IMR-90 (cell line): ENCODE measurements around the gene ELP6. TPM values are rescaled to one million over a fixed set of nuclear protein-coding genes. Genes with fewer than 3 reads are reported as not detected.

Experiments
- ATAC-seq: fragments of 200-7000 bp; cut with Tn5 transposase; 2 replicates; pipeline ENCODE4 v1.9.1; 2020; ENCODE audit warnings: low read depth, mild to moderate bottlenecking, moderate library complexity
- BruUV-seq: library from RNA; stranded (reverse); fragments of 400-500 nt; replicated peaks from 2 replicates; lab custom pipeline; 2021; lab: Mats Ljungman, UMichigan
- CTCF ChIA-PET: fragments of 300-600 bp; formaldehyde crosslinking; extraction: SDS; loops from one replicate; lab custom pipeline; 2021; ENCODE audit warnings: antibody characterized with exemption; lab: Yijun Ruan, JAX
- POLR2A ChIA-PET: fragments of 300-600 bp; sonication (Branson Sonifier 250); formaldehyde crosslinking; loops from one replicate; lab custom pipeline; 2022; ENCODE audit warnings: antibody characterized with exemption; ENCODE audit not compliant: unreplicated experiment; lab: Charles Lee
- DNase-seq: peaks from one replicate; pipeline ENCODE4 v3.0.0; 2013
- H2AFZ ChIP-seq: replicated peaks from 2 replicates; pipeline ENCODE3; 2013; ENCODE audit warnings: low read length, mild to moderate bottlenecking; ENCODE audit not compliant: poor library complexity
- H2AK5ac ChIP-seq: 2 replicates; pipeline ENCODE4 v1.6.1; 2013; ENCODE audit warnings: low read depth, low read length, inconsistent platforms
- H2AK9ac ChIP-seq: replicated peaks from 2 replicates; pipeline ENCODE3; 2013; ENCODE audit warnings: mild to moderate bottlenecking, low read depth, low read length, moderate library complexity; ENCODE audit not compliant: poor library complexity
- H2BK120ac ChIP-seq: 2 replicates; pipeline ENCODE4 v1.6.1; 2013; ENCODE audit warnings: low read depth, low read length, inconsistent platforms
- H2BK15ac ChIP-seq: 3 replicates; pipeline ENCODE4 v1.6.1; 2013; ENCODE audit warnings: low read depth, low read length, inconsistent platforms
- H2BK20ac ChIP-seq: 2 replicates; pipeline ENCODE4 v1.6.1; 2013; ENCODE audit warnings: low read depth, mild to moderate bottlenecking, inconsistent platforms, low read length, moderate library complexity
- H2BK5ac ChIP-seq: 2 replicates; pipeline ENCODE4 v1.6.1; 2013; ENCODE audit warnings: mild to moderate bottlenecking, low read depth, low read length, inconsistent platforms; ENCODE audit not compliant: poor library complexity, severe bottlenecking
- H3K14ac ChIP-seq: replicated peaks from 2 replicates; pipeline ENCODE4 v1.6.1; 2013; ENCODE audit warnings: low read depth, low read length, inconsistent platforms
- H3K18ac ChIP-seq: 2 replicates; pipeline ENCODE4 v1.6.1; 2013; ENCODE audit warnings: low read depth, low read length, control low read depth
- H3K23ac ChIP-seq: 2 replicates; pipeline ENCODE4 v1.6.1; 2013; ENCODE audit warnings: low read depth, low read length, inconsistent platforms
- H3K27ac ChIP-seq: 2 replicates; pipeline ENCODE4 v1.5.1; 2013; ENCODE audit warnings: mild to moderate bottlenecking, control low read depth, low read length; ENCODE audit not compliant: insufficient read depth
- H3K27me3 ChIP-seq: 2 replicates; pipeline ENCODE4 v1.6.1; 2013; ENCODE audit warnings: low read length; ENCODE audit not compliant: control insufficient read depth, insufficient read depth
- H3K36me3 ChIP-seq: 2 replicates; pipeline ENCODE4 v1.6.1; 2013; ENCODE audit warnings: low read length, mixed read lengths; ENCODE audit not compliant: control insufficient read depth, insufficient read depth
- H3K4ac ChIP-seq: 2 replicates; pipeline ENCODE4 v1.6.1; 2013; ENCODE audit warnings: low read depth, low read length, inconsistent platforms
- H3K4me1 ChIP-seq: 2 replicates; pipeline ENCODE4 v1.6.1; 2013; ENCODE audit warnings: low read length, mixed read lengths; ENCODE audit not compliant: control insufficient read depth, insufficient read depth
- H3K4me2 ChIP-seq: 2 replicates; pipeline ENCODE4 v1.6.1; 2013; ENCODE audit warnings: low read depth, mild to moderate bottlenecking, control low read depth, low read length, moderate library complexity
- H3K4me3 ChIP-seq: 2 replicates; pipeline ENCODE4 v1.5.1; 2013; ENCODE audit warnings: low read depth, mild to moderate bottlenecking, control low read depth, low read length, moderate library complexity; ENCODE audit not compliant: insufficient read depth
- H3K56ac ChIP-seq: 2 replicates; pipeline ENCODE4 v1.6.1; 2013; ENCODE audit warnings: low read length, inconsistent platforms; ENCODE audit not compliant: insufficient read depth; ENCODE audit errors: extremely low read depth
- H3K79me1 ChIP-seq, 2 experiments: 2 replicates each; pipeline ENCODE4 v1.6.1; 2013; ENCODE audit warnings: low read length in 2 of 2, inconsistent platforms in 1 of 2, low read depth in 1 of 2
- H3K9ac ChIP-seq: 2 replicates; pipeline ENCODE4 v1.6.1; 2013; ENCODE audit warnings: low read depth, low read length, control low read depth
- H3K9me1 ChIP-seq: 2 replicates; pipeline ENCODE4 v1.6.1; 2013; ENCODE audit warnings: low read length, inconsistent platforms; ENCODE audit not compliant: insufficient read depth
- H3K9me3 ChIP-seq: 2 replicates; pipeline ENCODE4 v1.6.1; 2013; ENCODE audit warnings: low read length; ENCODE audit not compliant: control insufficient read depth, insufficient read depth
- H4K20me1 ChIP-seq: 2 replicates; pipeline ENCODE4 v1.6.1; 2013; ENCODE audit warnings: low read length, inconsistent platforms; ENCODE audit not compliant: insufficient read depth
- H4K5ac ChIP-seq: 2 replicates; pipeline ENCODE4 v1.6.1; 2013; ENCODE audit warnings: mild to moderate bottlenecking, low read depth, low read length, control low read depth
- H4K8ac ChIP-seq, 2 experiments: 2 replicates each; pipeline ENCODE4 v1.6.1; 2013; ENCODE audit warnings: low read depth in 2 of 2, low read length in 2 of 2, control low read depth in 1 of 2, inconsistent platforms in 1 of 2
- H4K91ac ChIP-seq: 2 replicates; pipeline ENCODE4 v1.6.1; 2013; ENCODE audit warnings: low read depth, low read length, inconsistent platforms; ENCODE audit not compliant: insufficient read depth
- BHLHE40 ChIP-seq: fragments of 150-350 bp; IDR thresholded peaks from 2 replicates; pipeline ENCODE4 v1.6.1; 2016; ENCODE audit warnings: mild to moderate bottlenecking, low read depth, low read length
- CEBPB ChIP-seq: IDR thresholded peaks from 2 replicates; pipeline ENCODE4 v1.6.1; 2012; ENCODE audit warnings: low read depth, low read length, improper control_type of control experiment
- CHD1 ChIP-seq: IDR thresholded peaks from 2 replicates; pipeline ENCODE4 v1.6.1; 2012; ENCODE audit warnings: low read depth, low read length, improper control_type of control experiment
- CTCF ChIP-seq: conservative IDR thresholded peaks from 2 replicates; pipeline ENCODE4 v1.5.1; 2012; ENCODE audit warnings: mild to moderate bottlenecking, low read depth, low read length, improper control_type of control experiment
- ELK1 ChIP-seq: fragments of 150-350 bp; IDR thresholded peaks from 2 replicates; pipeline ENCODE4 v1.6.1; 2016; ENCODE audit warnings: low read depth, mild to moderate bottlenecking, low read length, moderate library complexity, borderline replicate concordance
- FOS ChIP-seq: fragments of 150-350 bp; IDR thresholded peaks from 2 replicates; pipeline ENCODE4 v1.6.1; 2016; ENCODE audit warnings: low read depth, low read length
- MAFK ChIP-seq: IDR thresholded peaks from 2 replicates; pipeline ENCODE4 v1.6.1; 2012; ENCODE audit warnings: low read depth, low read length, improper control_type of control experiment
- MAZ ChIP-seq: IDR thresholded peaks from 2 replicates; pipeline ENCODE4 v1.6.1; 2012; ENCODE audit warnings: low read depth, mild to moderate bottlenecking, low read length, improper control_type of control experiment, moderate library complexity, borderline replicate concordance
- MXI1 ChIP-seq: IDR thresholded peaks from 2 replicates; pipeline ENCODE4 v1.6.1; 2012; ENCODE audit warnings: low read depth, mild to moderate bottlenecking, low read length, moderate library complexity, borderline replicate concordance
- NFE2L2 ChIP-seq: fragments of 150-350 bp; IDR thresholded peaks from 2 replicates; pipeline ENCODE4 v1.6.1; 2016; ENCODE audit warnings: low read depth, mild to moderate bottlenecking, low read length
- POLR2A ChIP-seq: IDR thresholded peaks from 2 replicates; pipeline ENCODE4 v1.6.1; 2012; ENCODE audit warnings: mild to moderate bottlenecking, low read depth, low read length
- RAD21 ChIP-seq: IDR thresholded peaks from 2 replicates; pipeline ENCODE4 v1.6.1; 2012; ENCODE audit warnings: low read length, improper control_type of control experiment
- RCOR1 ChIP-seq: IDR thresholded peaks from 2 replicates; pipeline ENCODE4 v1.6.1; 2012; ENCODE audit warnings: mild to moderate bottlenecking, low read length, improper control_type of control experiment; ENCODE audit not compliant: insufficient replicate concordance
- RFX5 ChIP-seq: IDR thresholded peaks from 2 replicates; pipeline ENCODE4 v1.8.0; 2012; ENCODE audit warnings: low read depth, mild to moderate bottlenecking, low read length, moderate library complexity
- SMC3 ChIP-seq: fragments of 150-350 bp; IDR thresholded peaks from 2 replicates; pipeline ENCODE4 v1.6.1; 2016; ENCODE audit warnings: low read depth, mild to moderate bottlenecking, antibody characterized with exemption, low read length, moderate library complexity
- USF2 ChIP-seq: fragments of 150-350 bp; IDR thresholded peaks from 2 replicates; pipeline ENCODE4 v1.6.1; 2017; ENCODE audit warnings: mild to moderate bottlenecking, antibody characterized with exemption, low read length, low read depth
- WGBS, 2 experiments: methylation state at CpG; one replicate each; pipeline versions ENCODE4 v1.1.5 to v1.1.7; 2013; ENCODE audit warnings: missing lambda C conversion rate in 2 of 2; ENCODE audit not compliant: insufficient read length in 1 of 2; ENCODE audit errors: extremely low coverage in 2 of 2; 5-methylcytosine and 5-hydroxymethylcytosine counted together
- dilution Hi-C: fragments of 300-500 bp; cut with HindIII; formaldehyde crosslinking; loops from one replicate; pipeline ENCODE4 v1.14.3; 2018; ENCODE audit warnings: low sequenced_read_pairs; ENCODE audit not compliant: unreplicated experiment
- in situ Hi-C: fragments of 300-500 bp; cut with MboI; formaldehyde crosslinking; loops from 3 replicates; pipeline ENCODE4 v1.14.3; 2019; ENCODE audit warnings: low sequenced_read_pairs, inconsistent platforms, mixed read lengths
- intact Hi-C: fragments of 100-400 bp; cut with micrococcal nuclease; formaldehyde crosslinking; loops from 2 replicates; pipeline ENCODE4 v1.10.0; 2022
- polyA plus RNA-seq, 3 experiments: library from polyadenylated mRNA; depleted of rRNA; stranded (reverse); fragments of >200 nt; gene quantifications; 2 replicates each; pipeline ENCODE4 v1.2.3, GENCODE V29; 2012; ENCODE audit warnings: low replicate concordance in 1 of 3
- total RNA-seq: library from RNA; depleted of rRNA; stranded (reverse); fragments of >200 nt; gene quantifications from 2 replicates; pipeline ENCODE4 v1.2.3, GENCODE V29; 2012

The ELP6 gene
- total and polyA plus RNA-seq, 2 of the 4 experiments (the other 2 are of a cell fraction), result 31.4 to 44.9 TPM

GRCh38 chr3:47469616-47470015 is 43.9 kb downstream of the ELP6 start:
- Histone ChIP-seq H3K79me1 (peaks cover 18 to 56% of the 10 kb centered on the region in 2 experiments), H2AFZ (no peak overlapping the region), H3K23ac (no peak overlapping the region), H3K9me1 (peaks cover 3% of the 10 kb centered on the region; the same call in 1 of the 2 replicates), H3K9me3 (no peaks in the 10 kb centered on the region), H3K4ac (no peak overlapping the region), H3K18ac (no peak overlapping the region), H3K4me1 (peaks cover 2% of the 10 kb centered on the region; the same call in 1 of the 2 replicates), H4K5ac (no peak overlapping the region), H3K9ac (no peak overlapping the region), H3K27me3 (no peaks in the 10 kb centered on the region), H2AK9ac (no peak overlapping the region), H2BK20ac (no peak overlapping the region), H3K27ac (no peak overlapping the region), H3K14ac (no peak overlapping the region), H4K91ac (no peak overlapping the region), H2BK15ac (no peak overlapping the region), H2BK5ac (no peak overlapping the region), H2AK5ac (no peak overlapping the region), H4K20me1 (peaks cover 25% of the 10 kb centered on the region), H3K4me3 (no peak overlapping the region), H4K8ac (no peak overlapping the region), H2BK120ac (no peak overlapping the region), H3K4me2 (no peak overlapping the region), H3K36me3 (no peaks in the 10 kb centered on the region), H3K56ac (no peak overlapping the region)
- in situ Hi-C loops, result no loop called here
- WGBS, 2 experiments, result no CpG with 5 or more reads among the region's 3 CpGs
- ATAC-seq (no peak), DNase-seq (no peak)
- POLR2A ChIA-PET, result no interaction called here
- intact Hi-C loops, result no loop called here
- BruUV-seq, result no TSS peak
- dilution Hi-C loops, result no loop called here
- CTCF ChIA-PET, result interaction anchor here (0.6 kb wide), 1 partner anchor 81 kb away, joined by 3 read pairs; no protein-coding TSS in a partner anchor
- TF ChIP-seq BHLHE40, result no peak
- no peak for TF ChIP-seq FOS
- TF ChIP-seq ELK1, result no peak
- TF ChIP-seq MAFK, result no peak
- TF ChIP-seq NFE2L2, result no peak
- no peak for TF ChIP-seq CHD1
- TF ChIP-seq MXI1, result no peak
- TF ChIP-seq CTCF, result no peak
- no peak for TF ChIP-seq RFX5
- TF ChIP-seq RAD21, result no peak
- TF ChIP-seq USF2, result no peak
- TF ChIP-seq POLR2A, result no peak
- no peak for TF ChIP-seq RCOR1
- TF ChIP-seq MAZ, result no peak
- no peak for TF ChIP-seq SMC3
- TF ChIP-seq CEBPB, result no peak
